H9 (cell line): ENCODE data around the gene TPPP. TPM values are rescaled to one million over a fixed set of nuclear protein-coding genes. Genes with fewer than 3 reads are reported as not detected.
A peak's percentile ranks its signal among the peaks of the same experiment; 100 is the strongest.

Source experiments
- DNase-seq: peaks from one replicate; pipeline ENCODE4 v3.0.0-alpha.2; 2017
- H2AFZ ChIP-seq: one replicate; pipeline ENCODE4 v1.6.1; 2013; ENCODE audit warnings: mild to moderate bottlenecking, low read length, control low read depth, moderate library complexity
- H2AK5ac ChIP-seq: 2 replicates; pipeline ENCODE4 v1.6.1; 2013; ENCODE audit warnings: low read length, control low read depth, mixed read lengths; ENCODE audit not compliant: insufficient read length
- H2BK120ac ChIP-seq: one replicate; pipeline ENCODE4 v1.6.1; 2013; ENCODE audit warnings: low read depth, mild to moderate bottlenecking, low read length, control low read depth, inconsistent platforms; ENCODE audit not compliant: poor library complexity, severe bottlenecking
- H2BK12ac ChIP-seq: 2 replicates; pipeline ENCODE4 v1.6.1; 2013; ENCODE audit warnings: low read length, control low read depth, mixed read lengths, low read depth; ENCODE audit not compliant: insufficient read length
- H2BK15ac ChIP-seq: 2 replicates; pipeline ENCODE4 v1.6.1; 2013; ENCODE audit warnings: low read depth, low read length, control low read depth
- H2BK20ac ChIP-seq: one replicate; pipeline ENCODE4 v1.6.1; 2013; ENCODE audit warnings: low read depth, mild to moderate bottlenecking, low read length, control low read depth, inconsistent platforms; ENCODE audit not compliant: poor library complexity, severe bottlenecking
- H2BK5ac ChIP-seq: 2 replicates; pipeline ENCODE4 v1.6.1; 2013; ENCODE audit warnings: low read length, control low read depth, mixed read lengths; ENCODE audit not compliant: insufficient read length
- H3K14ac ChIP-seq: 2 replicates; pipeline ENCODE4 v1.6.1; 2013; ENCODE audit warnings: low read length, control low read depth; ENCODE audit not compliant: insufficient read depth
- H3K18ac ChIP-seq: 2 replicates; pipeline ENCODE4 v1.6.1; 2013; ENCODE audit warnings: low read depth, mild to moderate bottlenecking, mixed read lengths, low read length, control low read depth; ENCODE audit not compliant: insufficient read length
- H3K23ac ChIP-seq: 2 replicates; pipeline ENCODE4 v1.6.1; 2013; ENCODE audit warnings: low read length, control low read depth, mixed read lengths, low read depth; ENCODE audit not compliant: insufficient read length
- H3K23me2 ChIP-seq: 2 replicates; pipeline ENCODE4 v1.6.1; 2013; ENCODE audit warnings: low read depth, mild to moderate bottlenecking, mixed read lengths, low read length, control low read depth; ENCODE audit not compliant: insufficient read length, poor library complexity, severe bottlenecking
- H3K27ac ChIP-seq: 2 replicates; pipeline ENCODE4 v1.5.1; 2013; ENCODE audit warnings: low read length, control low read depth, mixed read lengths, low read depth; ENCODE audit not compliant: insufficient read length
- H3K27me3 ChIP-seq: 2 replicates; pipeline ENCODE4 v1.6.1; 2013; ENCODE audit warnings: low read length, control low read depth, inconsistent platforms; ENCODE audit not compliant: insufficient read depth
- H3K4ac ChIP-seq: 2 replicates; pipeline ENCODE4 v1.6.1; 2013; ENCODE audit warnings: low read depth, mild to moderate bottlenecking, control low read depth, inconsistent platforms, low read length, moderate library complexity
- H3K4me1 ChIP-seq: 2 replicates; pipeline ENCODE4 v1.6.1; 2013; ENCODE audit warnings: low read length, control low read depth, inconsistent platforms; ENCODE audit not compliant: insufficient read depth
- H3K4me2 ChIP-seq: 2 replicates; pipeline ENCODE4 v1.6.1; 2013; ENCODE audit warnings: low read length, control low read depth, mixed read lengths; ENCODE audit not compliant: insufficient read length, insufficient read depth
- H3K56ac ChIP-seq: 2 replicates; pipeline ENCODE4 v1.6.1; 2013; ENCODE audit warnings: low read depth, mild to moderate bottlenecking, mixed read lengths, low read length, control low read depth; ENCODE audit not compliant: insufficient read length
- H3K79me1 ChIP-seq: 2 replicates; pipeline ENCODE4 v1.6.1; 2013; ENCODE audit warnings: low read depth, mild to moderate bottlenecking, moderate library complexity, low read length, control low read depth, inconsistent platforms; ENCODE audit not compliant: insufficient read depth, poor library complexity, severe bottlenecking
- H3K79me2 ChIP-seq: 2 replicates; pipeline ENCODE4 v1.6.1; 2013; ENCODE audit warnings: low read length, control low read depth, inconsistent platforms; ENCODE audit not compliant: insufficient read depth
- H3K9ac ChIP-seq: 2 replicates; pipeline ENCODE4 v1.6.1; 2013; ENCODE audit warnings: low read length, control low read depth, mixed read lengths; ENCODE audit not compliant: insufficient read length; ENCODE audit errors: extremely low read depth
- H3K9me3 ChIP-seq: one replicate; pipeline ENCODE4 v1.6.1; 2013; ENCODE audit warnings: low read depth, low read length, inconsistent platforms; ENCODE audit not compliant: control insufficient read depth
- H3T11ph ChIP-seq: one replicate; pipeline ENCODE4 v1.6.1; 2013; ENCODE audit warnings: mild to moderate bottlenecking, low read length, control low read depth, inconsistent platforms
- H4K20me1 ChIP-seq: one replicate; pipeline ENCODE4 v1.6.1; 2013; ENCODE audit not compliant: control insufficient read depth, insufficient read length, insufficient read depth
- H4K5ac ChIP-seq: 2 replicates; pipeline ENCODE4 v1.6.1; 2013; ENCODE audit warnings: low read depth, mild to moderate bottlenecking, mixed read lengths, low read length, control low read depth; ENCODE audit not compliant: insufficient read length
- H4K8ac ChIP-seq: replicated peaks from 2 replicates; pipeline ENCODE4 v1.6.1; 2013; ENCODE audit warnings: low read length, control low read depth, mixed read lengths, low read depth; ENCODE audit not compliant: insufficient read length
- H4K91ac ChIP-seq: 2 replicates; pipeline ENCODE4 v1.6.1; 2013; ENCODE audit warnings: low read depth, mild to moderate bottlenecking, moderate library complexity, mixed read lengths, low read length, control low read depth; ENCODE audit not compliant: insufficient read length
- H3K27ac Mint-ChIP-seq, 3 experiments: 2 replicates in 2 of 3; 3 replicates in 1 of 3; pipeline ENCODE4 v1.8.0; 2020 to 2021; ENCODE audit warnings: mixed read lengths in 3 of 3, mild to moderate bottlenecking in 1 of 3, moderate library complexity in 1 of 3
- H3K27me3 Mint-ChIP-seq: 2 replicates; pipeline ENCODE4 v1.8.0; 2021; ENCODE audit warnings: low read depth, mild to moderate bottlenecking, moderate library complexity, mixed read lengths
- H3K36me3 Mint-ChIP-seq, 3 experiments: 2 replicates in 2 of 3; 3 replicates in 1 of 3; pipeline ENCODE4 v1.8.0; 2020 to 2021; ENCODE audit warnings: low read depth in 3 of 3, mixed read lengths in 3 of 3; ENCODE audit not compliant: insufficient read depth in 1 of 3
- H3K4me1 Mint-ChIP-seq, 2 experiments: 2 replicates each; pipeline ENCODE4 v1.8.0; 2020; ENCODE audit warnings: mixed read lengths in 2 of 2
- H3K4me3 Mint-ChIP-seq, 2 experiments: 2 replicates in 1 of 2; 3 replicates in 1 of 2; pipeline ENCODE4 v1.8.0; 2020 to 2021; ENCODE audit warnings: mild to moderate bottlenecking in 2 of 2, mixed read lengths in 2 of 2, moderate library complexity in 1 of 2
- H3K9me3 Mint-ChIP-seq, 2 experiments: 2 replicates in 1 of 2; 3 replicates in 1 of 2; pipeline ENCODE4 v1.8.0; 2020; ENCODE audit warnings: mild to moderate bottlenecking in 2 of 2, mixed read lengths in 2 of 2, moderate library complexity in 1 of 2
- WGBS: extraction: QIAGEN DNeasy Blood & Tissue Kit; methylation state at CpG from one replicate; pipeline ENCODE4 v1.1.7; 2013; ENCODE audit warnings: missing lambda C conversion rate, low lambda C conversion rate, mixed read lengths; ENCODE audit not compliant: insufficient read length; ENCODE audit errors: extremely low coverage; 5-methylcytosine and 5-hydroxymethylcytosine counted together
- total RNA-seq: library from RNA; stranded (reverse); gene quantifications from 2 replicates; pipeline ENCODE4 v1.2.1, GENCODE V29; 2021
- TF ChIP-seq, protein P1 (sequence below): fragments of 200-600 bp; sonication (generic); conservative IDR thresholded peaks from 3 replicates; pipeline ENCODE4 v1.8.0; 2021; ENCODE audit warnings: antibody characterized with exemption, mild to moderate bottlenecking

TPPP gene
- total RNA-seq, 1 experiment from 2014 or later = 0.44 TPM

DNA sequence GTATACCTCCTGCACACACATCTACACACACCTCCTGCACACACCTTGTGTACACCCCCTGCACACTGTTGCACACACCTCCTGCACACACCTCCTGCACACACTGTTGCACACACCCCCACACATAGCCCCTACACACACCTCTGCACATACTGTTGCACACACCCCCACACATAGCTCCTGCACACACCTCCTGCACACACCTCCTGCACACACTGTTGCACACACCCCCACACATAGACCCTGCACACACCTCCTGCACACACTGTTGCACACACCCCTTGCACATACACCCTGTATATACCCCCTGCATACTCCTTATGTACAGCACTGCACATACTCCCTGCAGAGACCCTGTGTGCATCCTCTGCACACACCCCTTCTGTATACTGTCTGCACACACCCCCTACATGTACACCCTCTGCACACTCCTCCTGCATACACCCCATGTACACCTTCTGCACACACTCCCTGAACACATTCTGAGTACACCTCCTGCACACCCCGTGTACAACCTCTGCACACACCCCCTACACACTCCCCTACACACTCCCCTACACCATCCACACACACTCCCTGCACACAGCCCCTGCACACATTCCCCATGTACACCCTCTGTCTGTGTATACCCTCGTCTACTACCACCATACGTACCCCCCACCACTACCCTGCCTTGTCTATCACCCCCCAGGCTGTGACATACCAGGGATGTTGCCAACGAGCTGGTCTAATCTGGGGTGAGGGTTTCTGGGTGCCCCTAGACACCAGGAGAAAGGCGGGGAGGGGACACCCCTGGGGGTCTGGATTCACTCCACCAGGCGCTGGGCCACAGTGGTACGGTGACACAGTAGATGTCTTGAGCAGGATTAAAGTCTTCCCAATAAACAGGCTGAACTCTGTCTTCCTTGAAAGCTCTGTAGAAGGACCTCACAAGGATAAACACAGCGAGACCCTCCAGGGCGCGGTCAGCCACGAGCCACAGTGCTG, 82.1 kb downstream of the TPPP start:
- Histone ChIP-seq H2AFZ (no peak overlapping the region), H3K9ac (no peak overlapping the region), H3K79me1 (peaks cover 3% of the 10 kb centered on the region), H3T11ph (no peak overlapping the region), H2BK12ac (no peak overlapping the region), H2BK5ac (no peak overlapping the region), H3K79me2 (peaks cover 10% of the 10 kb centered on the region), H3K23me2 (no peaks in the 10 kb centered on the region), H4K91ac (no peak overlapping the region), H3K4me2 (peak overlapping the region; percentile 37), H2BK15ac (no peak overlapping the region), H3K18ac (no peak overlapping the region), H3K14ac (no peak overlapping the region), H3K23ac (no peak overlapping the region), H3K4ac (no peak overlapping the region), H2AK5ac (no peak overlapping the region), H2BK20ac (no peak overlapping the region), H2BK120ac (no peak overlapping the region), H3K27ac (no peak overlapping the region), H4K20me1 (no peaks in the 10 kb centered on the region), H3K56ac (no peak overlapping the region), H3K4me1 (no peaks in the 10 kb centered on the region; the same call in 1 of the 2 replicates), H3K27me3 (0 out of 2 replicates have a peak, but pooled peaks cover 3% of the 10 kb centered on the region), H3K9me3 (no peaks in the 10 kb centered on the region), H4K5ac (no peak overlapping the region), H4K8ac (no peak overlapping the region)
- TF ChIP-seq, protein P1, sequence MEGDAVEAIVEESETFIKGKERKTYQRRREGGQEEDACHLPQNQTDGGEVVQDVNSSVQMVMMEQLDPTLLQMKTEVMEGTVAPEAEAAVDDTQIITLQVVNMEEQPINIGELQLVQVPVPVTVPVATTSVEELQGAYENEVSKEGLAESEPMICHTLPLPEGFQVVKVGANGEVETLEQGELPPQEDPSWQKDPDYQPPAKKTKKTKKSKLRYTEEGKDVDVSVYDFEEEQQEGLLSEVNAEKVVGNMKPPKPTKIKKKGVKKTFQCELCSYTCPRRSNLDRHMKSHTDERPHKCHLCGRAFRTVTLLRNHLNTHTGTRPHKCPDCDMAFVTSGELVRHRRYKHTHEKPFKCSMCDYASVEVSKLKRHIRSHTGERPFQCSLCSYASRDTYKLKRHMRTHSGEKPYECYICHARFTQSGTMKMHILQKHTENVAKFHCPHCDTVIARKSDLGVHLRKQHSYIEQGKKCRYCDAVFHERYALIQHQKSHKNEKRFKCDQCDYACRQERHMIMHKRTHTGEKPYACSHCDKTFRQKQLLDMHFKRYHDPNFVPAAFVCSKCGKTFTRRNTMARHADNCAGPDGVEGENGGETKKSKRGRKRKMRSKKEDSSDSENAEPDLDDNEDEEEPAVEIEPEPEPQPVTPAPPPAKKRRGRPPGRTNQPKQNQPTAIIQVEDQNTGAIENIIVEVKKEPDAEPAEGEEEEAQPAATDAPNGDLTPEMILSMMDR = no peak
- no peak for DNase-seq
- H3K4me1 Mint-ChIP-seq = peaks cover 20 to 27% of the 10 kb centered on the region in 2 experiments
- H3K27ac Mint-ChIP-seq = no peak overlapping the region
- no CpG with 5 or more reads among the region's 11 CpGs for WGBS
- H3K36me3 Mint-ChIP-seq = peaks cover 13 to 22% (median 19%) of the 10 kb centered on the region in 3 experiments
- peaks cover 12% of the 10 kb centered on the region for H3K27me3 Mint-ChIP-seq
- H3K4me3 Mint-ChIP-seq = peak overlapping the region; percentile 83 to 88
- H3K9me3 Mint-ChIP-seq = peaks cover 4 to 10% of the 10 kb centered on the region in 2 experiments
